WI38 (cell line): Measurements from ENCODE around the gene RASGRP2.

Experiments used
- H3K4me3 ChIP-seq: 2 replicates; pipeline ENCODE4 v1.5.1; 2011; ENCODE audit warnings: low read depth, mild to moderate bottlenecking, control low read depth, low read length
- TF ChIP-seq, protein P1 (sequence below): IDR thresholded peaks from 2 replicates; pipeline ENCODE4 v1.5.1; 2012; ENCODE audit warnings: low read depth, mild to moderate bottlenecking, control low read depth, low read length

Gene RASGRP2

DNA sequence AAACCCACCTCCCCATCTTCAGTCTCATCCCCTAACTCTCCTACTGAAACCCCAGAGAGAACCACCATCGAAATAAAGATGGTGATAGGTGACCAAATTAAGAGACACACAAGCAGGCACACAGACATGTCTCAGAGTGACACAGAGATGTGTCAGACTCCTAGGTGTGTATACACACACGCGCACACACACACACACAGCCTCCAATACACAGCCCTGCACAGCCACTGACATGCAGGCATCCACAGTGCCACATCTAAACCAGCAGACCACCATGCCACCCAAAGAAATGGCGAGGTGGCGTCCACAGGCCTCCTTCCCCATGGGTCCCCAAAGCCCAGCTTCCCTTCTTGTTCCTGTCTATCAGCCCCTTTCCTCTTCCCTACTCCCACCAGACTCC is 48.4 kb downstream of the RASGRP2 start:
- no peak overlapping the region for H3K4me3 ChIP-seq
- TF ChIP-seq, protein P1, sequence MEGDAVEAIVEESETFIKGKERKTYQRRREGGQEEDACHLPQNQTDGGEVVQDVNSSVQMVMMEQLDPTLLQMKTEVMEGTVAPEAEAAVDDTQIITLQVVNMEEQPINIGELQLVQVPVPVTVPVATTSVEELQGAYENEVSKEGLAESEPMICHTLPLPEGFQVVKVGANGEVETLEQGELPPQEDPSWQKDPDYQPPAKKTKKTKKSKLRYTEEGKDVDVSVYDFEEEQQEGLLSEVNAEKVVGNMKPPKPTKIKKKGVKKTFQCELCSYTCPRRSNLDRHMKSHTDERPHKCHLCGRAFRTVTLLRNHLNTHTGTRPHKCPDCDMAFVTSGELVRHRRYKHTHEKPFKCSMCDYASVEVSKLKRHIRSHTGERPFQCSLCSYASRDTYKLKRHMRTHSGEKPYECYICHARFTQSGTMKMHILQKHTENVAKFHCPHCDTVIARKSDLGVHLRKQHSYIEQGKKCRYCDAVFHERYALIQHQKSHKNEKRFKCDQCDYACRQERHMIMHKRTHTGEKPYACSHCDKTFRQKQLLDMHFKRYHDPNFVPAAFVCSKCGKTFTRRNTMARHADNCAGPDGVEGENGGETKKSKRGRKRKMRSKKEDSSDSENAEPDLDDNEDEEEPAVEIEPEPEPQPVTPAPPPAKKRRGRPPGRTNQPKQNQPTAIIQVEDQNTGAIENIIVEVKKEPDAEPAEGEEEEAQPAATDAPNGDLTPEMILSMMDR = no peak

DNA sequence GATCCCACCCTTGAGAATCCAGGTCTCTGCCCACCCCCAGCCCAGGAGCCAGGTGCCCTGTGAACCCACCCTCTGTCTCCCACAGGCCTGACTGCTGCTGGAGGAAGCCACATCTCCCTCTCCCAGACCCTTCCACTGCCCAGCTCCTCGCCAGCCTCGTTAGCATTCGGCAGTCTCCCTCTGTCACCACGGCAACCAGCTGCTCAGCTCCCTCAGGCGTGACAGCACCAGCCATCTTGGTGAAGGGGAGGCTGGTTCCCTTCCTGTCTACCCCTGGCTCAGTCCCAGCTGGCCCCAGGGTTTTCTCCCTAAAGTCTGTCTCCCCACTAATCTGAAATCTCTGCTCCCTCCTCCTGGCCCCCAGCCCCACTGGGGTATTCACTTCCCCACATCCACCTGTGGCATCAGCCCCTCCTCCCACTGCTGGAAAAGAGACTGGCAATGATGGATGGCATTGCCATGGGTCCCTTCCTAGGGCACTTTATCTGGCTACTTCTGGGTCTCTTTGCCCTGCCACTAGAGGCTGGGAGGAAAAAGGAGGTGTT is 49.0 kb downstream of the RASGRP2 start:
- H3K4me3 ChIP-seq = no peak overlapping the region
- TF ChIP-seq, protein P1 = no peak

DNA sequence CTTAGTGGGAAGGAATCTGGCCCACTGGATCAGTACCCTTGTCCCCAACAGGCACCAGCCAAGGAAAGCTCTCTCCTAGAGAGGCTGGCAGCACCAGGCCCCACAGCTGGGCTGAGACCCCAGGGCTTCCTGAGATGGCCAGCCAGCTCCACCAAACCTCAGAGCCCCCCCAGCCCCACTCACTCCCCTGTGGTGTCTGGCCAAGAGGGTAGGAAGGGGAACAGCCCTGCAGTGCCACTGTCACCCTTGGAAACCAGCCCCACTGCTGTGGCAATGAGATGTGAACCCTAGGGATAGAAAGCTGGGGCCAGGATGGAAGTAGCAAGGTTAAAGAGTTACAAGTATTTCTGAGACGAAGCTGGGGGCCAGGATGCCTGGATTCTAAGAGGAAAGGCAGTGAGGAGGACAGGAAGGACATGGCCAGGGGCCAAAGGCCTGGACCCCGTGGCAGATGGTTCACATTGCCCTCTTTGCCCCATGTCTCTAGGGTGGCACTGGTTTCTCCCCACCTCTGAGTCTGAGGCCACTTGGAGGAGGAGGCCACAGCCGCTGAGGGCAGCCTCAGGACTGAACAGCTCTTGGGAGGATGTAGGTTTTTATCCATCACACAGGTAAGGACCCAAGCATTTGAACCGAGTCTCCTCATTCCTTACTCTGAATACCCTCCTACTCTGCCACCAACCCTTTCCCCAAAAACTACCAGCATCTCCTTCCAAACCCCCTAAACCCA is 49.8 kb downstream of the RASGRP2 start:
- H3K4me3 ChIP-seq = no peak overlapping the region
- TF ChIP-seq, protein P1 = no peak

- no peak overlapping the region for H3K4me3 ChIP-seq
- TF ChIP-seq, protein P1 = no peak
These were observed 51.1 kb downstream of the RASGRP2 start for GRCh38 chr11:64692764-64693331.

DNA sequence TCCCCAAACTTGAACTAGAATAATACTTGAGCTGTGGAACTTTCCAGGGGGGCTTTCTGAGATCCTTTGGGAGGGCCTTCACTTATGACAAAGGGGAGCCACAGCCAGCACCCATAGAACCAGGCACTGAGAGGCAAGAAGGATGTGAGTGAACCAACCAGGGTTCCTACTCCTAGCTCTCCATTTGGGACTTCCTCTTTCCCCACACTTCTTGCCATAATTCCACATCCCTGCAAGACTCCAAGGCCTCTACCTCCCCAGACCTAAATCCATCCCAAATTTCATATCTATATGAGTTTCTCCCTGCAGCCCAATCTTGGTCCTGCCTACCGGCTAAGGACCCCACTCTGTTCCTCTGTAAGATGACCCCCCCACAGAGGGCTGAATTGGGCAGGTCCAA is 52.4 kb downstream of the RASGRP2 start:
- TF ChIP-seq, protein P1 = no peak
- H3K4me3 ChIP-seq = no peak overlapping the region

GRCh38 chr11:64690235-64690634 is 53.7 kb downstream of the RASGRP2 start:
- TF ChIP-seq, protein P1 = no peak
- no peak overlapping the region for H3K4me3 ChIP-seq

GRCh38 chr11:64688534-64688982 is 55.4 kb downstream of the RASGRP2 start:
- TF ChIP-seq, protein P1 = peak; percentile 90
- H3K4me3 ChIP-seq = peak overlapping the region; percentile 56
